Hindlimb muscle (tissue), 1 donor: ENCODE measurements around the gene PTP4A1. TPM values are rescaled to one million over a fixed set of nuclear protein-coding genes. Genes with fewer than 3 reads are reported as not detected.
A peak's percentile ranks its signal among the peaks of the same experiment; 100 is the strongest.
"Not testable (repeated sequence)": the region's sequence is repeated elsewhere in the genome, so short reads cannot be mapped to it uniquely, and the experiment has no call there.

Source experiments
- DNase-seq: peaks from one replicate; pipeline ENCODE4 v3.0.0-alpha.2; 2013
- polyA plus RNA-seq: library from polyadenylated mRNA; unstranded; fragments of 120-200 nt; gene quantifications from one replicate; pipeline ENCODE4 v1.2.1, GENCODE V29; 2013; ENCODE audit not compliant: insufficient read length

Gene PTP4A1
- polyA plus RNA-seq, result 24.8 TPM

GRCh38 chr6:63572044-63572746 is at the start of gene PTP4A1, which contains the start of gene LOC128125822:
Gene PTP4A1 (plus strand): TSS chr6:63572480. CDS start chr6:63576881, 4,401 bp downstream.
Gene LOC128125822 (plus strand): TSS chr6:63572480.
- DNase-seq, result peak; percentile 98

GRCh38 chr6:63522911-63523287 is 49.4 kb upstream of the PTP4A1 start:
- not testable (repeated sequence) for DNase-seq

DNA sequence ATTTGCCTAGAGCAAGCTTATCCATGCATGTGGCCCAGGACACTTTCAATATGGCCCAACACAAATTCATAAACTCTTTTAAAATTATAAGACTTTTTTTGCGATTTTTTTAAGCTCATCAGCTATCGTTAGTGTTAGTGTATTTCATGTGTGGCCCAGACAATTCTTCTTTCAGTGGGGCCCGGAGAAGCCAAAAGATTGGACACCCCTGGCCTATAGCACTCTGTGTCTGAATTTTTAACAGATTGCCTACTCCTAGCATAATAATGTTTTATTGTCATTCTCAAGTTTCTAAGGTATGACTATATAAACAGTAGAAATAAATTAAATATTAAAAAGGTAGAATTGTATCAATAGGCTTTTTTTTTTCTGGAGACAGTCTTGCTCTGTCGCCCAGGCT is 48.6 kb upstream of the PTP4A1 start:
- DNase-seq, result no peak

DNA sequence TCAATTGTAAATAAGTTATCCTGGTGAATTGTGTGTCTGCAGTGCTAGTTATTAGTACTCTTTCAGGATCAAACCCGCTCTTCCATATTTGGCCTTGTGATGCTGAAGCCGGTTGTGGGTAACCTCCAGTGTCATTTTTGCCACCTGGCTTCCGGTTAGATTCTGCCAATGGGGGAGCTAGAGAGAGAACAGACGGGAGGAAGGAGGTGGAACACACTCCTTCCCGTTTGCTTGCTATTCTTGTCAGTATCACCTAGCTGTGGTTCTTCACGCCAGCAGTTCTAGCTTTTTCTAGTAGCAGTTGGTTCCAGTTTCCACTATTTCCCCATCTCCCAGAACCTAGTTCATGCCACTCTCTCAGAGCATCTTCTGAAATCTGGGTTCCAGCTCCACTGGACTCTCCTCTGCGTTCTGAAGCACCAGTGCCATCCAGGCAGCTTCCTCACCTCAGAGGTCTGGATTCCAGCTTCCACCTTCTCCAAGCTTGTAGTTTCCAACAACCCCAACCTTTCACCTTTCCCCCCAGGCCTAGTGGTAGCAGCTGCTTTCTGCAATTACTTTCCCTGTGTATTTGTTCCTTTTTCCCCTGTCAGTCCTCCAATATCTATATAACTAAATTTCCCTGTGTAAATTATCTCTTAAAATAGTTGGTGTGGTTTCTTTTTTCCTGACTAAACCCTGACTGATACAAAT is 46.9 kb upstream of the PTP4A1 start:
- no peak for DNase-seq

GRCh38 chr6:63526931-63527330 is 45.3 kb upstream of the PTP4A1 start:
- DNase-seq, result no peak

- DNase-seq, result peak; percentile 23
Observed at GRCh38 chr6:63527658-63528514, 44.4 kb upstream of the PTP4A1 start.

DNA sequence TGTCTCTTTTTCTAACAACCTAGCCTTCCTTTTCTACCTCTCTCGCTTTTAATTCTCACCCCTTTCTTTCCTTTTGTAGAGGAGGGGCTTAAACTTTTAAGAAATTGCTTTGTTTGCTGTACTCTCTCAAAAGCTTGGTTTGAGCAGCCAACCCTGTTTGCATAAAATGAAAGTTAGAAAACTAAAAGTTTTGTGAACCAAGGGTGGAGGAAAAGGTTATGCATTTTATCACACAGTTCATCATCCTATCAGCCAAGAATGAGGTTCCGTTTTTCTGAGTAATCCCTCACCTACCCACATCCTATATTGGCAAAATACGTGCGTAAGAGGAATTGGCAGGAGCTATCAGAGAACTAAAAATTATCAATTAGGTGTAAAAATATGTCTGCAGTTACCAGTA is 42.8 kb upstream of the PTP4A1 start:
- DNase-seq, result no peak

GRCh38 chr6:63530182-63530581 is 42.1 kb upstream of the PTP4A1 start:
- DNase-seq, result no peak

DNA sequence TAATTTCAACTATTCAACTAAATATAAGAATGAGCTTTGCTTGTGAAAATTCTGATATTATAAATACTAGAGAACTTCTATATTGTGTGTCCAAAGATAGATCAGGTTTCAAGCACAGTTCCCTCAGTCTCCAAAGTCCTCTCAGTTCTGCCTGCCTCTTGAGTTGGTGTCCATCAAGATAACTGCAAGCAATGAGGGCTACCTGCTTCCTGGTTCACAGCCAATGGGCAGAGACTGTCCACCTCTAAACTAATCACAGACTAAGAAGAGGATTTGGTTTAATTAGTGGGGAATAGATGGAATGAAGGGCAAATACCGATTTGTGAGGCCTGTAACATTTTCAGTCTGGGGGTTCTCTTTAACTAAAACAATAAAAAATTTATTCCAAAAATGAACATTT is 41.3 kb upstream of the PTP4A1 start:
- DNase-seq, result no peak

DNA sequence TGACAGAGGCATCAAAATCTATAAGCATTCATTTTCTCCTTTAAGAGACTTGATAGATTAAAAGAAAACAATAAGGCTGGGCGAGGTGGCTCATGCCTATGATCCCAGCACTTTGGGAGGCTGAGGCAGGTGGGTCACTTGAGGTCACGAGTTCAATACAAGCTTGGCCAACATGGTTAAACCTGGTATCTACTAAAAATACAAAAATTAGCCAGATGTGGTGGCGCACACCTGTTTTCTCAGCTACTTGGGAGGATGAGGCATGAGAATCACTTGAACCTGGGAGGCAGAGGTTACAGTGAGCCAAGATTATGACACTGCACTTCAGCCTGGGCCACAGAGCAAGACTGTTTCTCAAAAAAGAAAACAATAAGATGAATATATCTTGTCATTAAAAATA is 39.3 kb upstream of the PTP4A1 start:
- no peak for DNase-seq

GRCh38 chr6:63533952-63534351 is 38.3 kb upstream of the PTP4A1 start:
- DNase-seq, result no peak

- no peak for DNase-seq
Observed at GRCh38 chr6:63537201-63537958, 34.9 kb upstream of the PTP4A1 start.

DNA sequence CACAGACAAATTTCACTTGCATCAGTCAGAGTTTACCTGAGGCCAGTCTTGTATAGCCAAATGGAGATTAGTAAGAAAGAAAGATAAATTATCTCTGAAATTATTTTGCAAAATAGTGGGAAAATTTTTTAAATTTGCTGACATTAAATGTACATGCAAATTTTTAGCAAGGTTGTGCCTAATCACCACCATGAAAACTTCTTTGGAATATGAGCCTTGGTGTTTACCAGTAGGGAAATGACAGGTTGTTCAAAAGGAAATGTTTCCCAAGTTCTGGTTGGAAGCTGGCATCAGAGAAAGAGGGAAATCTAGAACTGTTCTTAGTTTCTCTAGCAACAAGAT is 34.4 kb upstream of the PTP4A1 start:
- no peak for DNase-seq

DNA sequence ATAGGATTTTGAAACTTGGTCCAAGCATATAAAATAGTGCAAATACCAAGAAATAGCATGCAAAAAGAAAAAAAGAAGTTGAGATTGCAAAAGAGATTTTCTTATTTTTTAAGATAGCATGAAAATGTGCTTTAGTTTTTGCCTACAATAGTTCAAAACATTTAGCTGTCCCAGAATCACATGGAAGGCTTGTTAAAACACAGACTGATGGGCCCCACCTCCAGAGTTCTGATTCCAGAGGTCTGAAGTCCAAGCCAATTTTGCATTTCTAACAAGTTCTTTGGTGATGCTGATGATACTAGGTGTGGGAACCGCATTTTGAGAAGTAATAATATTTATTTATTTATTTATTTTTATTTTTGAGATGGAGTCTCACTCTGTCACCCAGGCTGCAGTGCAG is 33.7 kb upstream of the PTP4A1 start:
- DNase-seq, result no peak

- no peak for DNase-seq
Observed at GRCh38 chr6:63543001-63543400, 29.3 kb upstream of the PTP4A1 start.

GRCh38 chr6:63543982-63544381 is 28.3 kb upstream of the PTP4A1 start:
- no peak for DNase-seq

DNA sequence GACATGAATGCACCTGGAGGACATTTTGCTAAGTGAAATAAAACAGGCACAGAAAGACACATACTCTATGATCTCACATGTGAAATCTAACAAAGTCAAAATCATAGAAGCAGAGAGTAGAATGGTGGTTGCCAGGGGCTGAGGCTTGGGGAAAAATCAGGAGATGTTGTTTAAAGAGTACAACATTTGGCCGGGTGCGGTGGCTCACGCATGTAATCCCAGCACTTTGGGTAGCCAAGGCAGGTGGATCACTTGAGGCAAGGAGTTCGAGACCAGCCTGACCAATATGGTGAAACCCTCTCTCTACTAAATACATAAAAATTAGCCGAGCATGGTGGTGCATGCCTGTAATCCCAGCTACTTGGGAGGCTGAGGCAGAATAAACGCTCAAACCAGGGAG is 26.0 kb upstream of the PTP4A1 start:
- DNase-seq, result no peak

DNA sequence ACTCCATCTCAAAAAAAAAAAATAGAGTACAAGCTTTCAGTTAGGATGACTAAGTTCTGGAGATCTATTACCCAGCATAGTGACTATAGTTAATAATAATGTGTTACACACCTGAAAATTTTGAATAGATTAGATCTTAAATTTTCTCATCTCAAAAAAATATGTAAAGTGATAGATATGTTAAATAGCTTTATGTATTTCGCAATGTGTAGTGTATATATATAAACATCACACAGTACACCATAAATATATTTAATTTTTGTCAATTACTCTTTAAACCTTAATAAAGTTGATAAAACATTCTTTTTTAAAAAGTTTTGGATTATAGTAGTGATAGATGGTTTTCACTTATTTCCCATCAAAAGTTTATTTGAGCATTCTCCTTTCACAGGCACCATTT is 25.6 kb upstream of the PTP4A1 start:
- no peak for DNase-seq

- DNase-seq, result no peak
Observed at GRCh38 chr6:63549076-63549475, 23.2 kb upstream of the PTP4A1 start.

GRCh38 chr6:63553208-63553607 is 19.1 kb upstream of the PTP4A1 start:
- no peak for DNase-seq

GRCh38 chr6:63553900-63554299 is 18.4 kb upstream of the PTP4A1 start:
- DNase-seq, result no peak

DNA sequence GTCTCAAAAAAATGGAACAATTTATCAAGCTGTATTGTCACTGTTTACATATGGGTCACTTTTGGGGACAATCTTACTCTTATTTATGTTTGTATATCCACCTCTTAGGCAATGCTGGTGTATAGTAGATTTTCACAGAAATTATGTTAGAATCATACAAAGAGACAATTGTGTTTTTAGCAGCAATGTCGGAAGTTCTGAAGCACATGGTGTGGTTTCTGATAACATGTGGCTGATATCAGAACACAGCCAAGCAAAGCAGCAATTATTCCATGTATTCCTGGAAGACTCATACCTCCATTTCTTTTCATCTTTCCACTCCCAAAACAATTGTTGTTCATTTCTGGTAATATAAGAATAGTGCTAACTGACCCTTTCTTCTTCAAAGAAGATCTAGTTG is 17.5 kb upstream of the PTP4A1 start:
- DNase-seq, result no peak

DNA sequence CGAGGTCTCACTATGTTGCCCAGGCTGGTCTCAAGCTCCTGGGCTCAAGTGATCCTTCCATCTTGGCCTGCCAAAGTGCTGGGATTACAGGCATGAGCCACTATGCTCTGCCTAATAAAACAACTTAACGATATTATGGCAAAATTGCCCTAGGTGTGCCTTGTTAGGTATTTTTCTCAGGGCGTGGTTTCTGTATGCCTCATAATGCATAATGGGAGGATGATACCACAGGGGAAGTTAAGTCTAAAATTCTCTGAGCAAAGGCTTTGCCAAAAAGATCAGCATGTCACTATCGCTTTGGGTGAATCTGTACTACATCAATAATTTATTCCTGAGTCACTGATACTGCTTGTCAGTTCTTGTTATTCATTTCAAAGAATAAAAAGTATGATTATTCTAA is 15.9 kb upstream of the PTP4A1 start:
- DNase-seq, result no peak
